ENCODE data around the gene KLHL13.
"Not testable (repeated sequence)": the region's sequence is repeated elsewhere in the genome, so short reads cannot be mapped to it uniquely, and the experiment has no call there.

KLHL13 gene

DNA sequence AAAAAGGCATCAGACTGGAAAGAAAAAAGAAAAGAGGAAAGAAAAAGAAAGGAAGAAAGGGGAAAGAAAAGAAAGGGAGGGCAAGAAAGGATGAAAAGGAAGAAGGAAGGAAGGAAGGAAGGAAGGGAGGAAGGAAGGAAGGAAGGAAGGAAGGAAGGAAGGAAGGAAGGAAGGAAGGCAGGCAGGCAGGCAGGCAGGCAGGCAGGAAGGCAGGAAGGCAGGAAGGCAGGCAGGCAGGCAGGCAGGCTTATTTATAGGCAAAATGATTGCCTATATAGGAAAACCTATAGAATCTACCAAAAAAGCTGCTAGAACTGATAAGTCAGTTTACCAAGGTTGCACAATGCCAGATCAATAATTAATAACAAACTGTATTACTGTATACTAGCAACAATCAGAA, 186.5 kb downstream of the KLHL13 start:
- not testable (repeated sequence) for DNase-seq (ENCODE audit: low read depth)

DNA sequence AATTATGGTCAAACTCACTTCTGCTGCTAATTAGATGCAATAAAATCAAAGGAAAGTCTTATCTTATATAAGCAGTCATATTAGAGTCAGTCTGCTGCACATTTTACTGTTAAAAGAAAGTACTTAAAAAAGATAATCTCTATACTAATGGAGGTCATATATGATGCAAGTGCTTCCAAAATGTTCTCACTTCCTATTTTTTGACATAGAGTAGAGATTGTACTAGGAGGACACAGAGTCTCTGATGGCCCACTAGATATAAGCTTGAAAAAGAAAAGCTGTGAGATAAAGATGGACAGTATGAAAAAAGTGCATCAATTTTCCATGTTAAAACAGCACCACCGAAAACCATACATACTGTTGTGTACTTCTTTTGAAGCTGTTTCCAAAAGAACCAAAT, 196.9 kb downstream of the KLHL13 start:
- DNase-seq (ENCODE audit: low read depth): no peak

More for the DNA sequence above, 186.5 kb downstream of the KLHL13 start:
- H3K4me3 ChIP-seq (ENCODE audit: low read depth, low read length): not testable (repeated sequence)

DNA sequence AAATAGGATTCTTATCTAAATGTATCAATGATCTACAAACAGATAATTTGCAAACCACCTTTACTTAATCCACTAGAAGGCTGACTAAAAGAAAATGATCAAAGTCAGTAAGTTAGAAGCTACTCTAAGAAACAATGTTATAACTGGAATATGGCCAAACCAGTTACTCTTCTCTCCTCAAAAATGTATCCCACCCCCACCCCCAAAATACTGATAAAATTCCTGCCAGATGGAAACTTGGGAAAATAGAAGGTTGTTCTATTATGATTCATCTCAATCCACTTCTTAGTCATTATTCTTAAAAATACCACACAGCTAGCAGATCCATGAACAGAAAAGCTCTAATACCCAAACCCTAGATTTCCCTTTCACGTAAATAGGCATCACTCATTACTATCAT, 206.4 kb downstream of the KLHL13 start:
- no peak overlapping the region for H3K4me3 ChIP-seq (ENCODE audit: low read depth, low read length)

More for the DNA sequence above, 196.9 kb downstream of the KLHL13 start:
- H3K4me3 ChIP-seq (ENCODE audit: low read depth, low read length): no peak overlapping the region

DNA sequence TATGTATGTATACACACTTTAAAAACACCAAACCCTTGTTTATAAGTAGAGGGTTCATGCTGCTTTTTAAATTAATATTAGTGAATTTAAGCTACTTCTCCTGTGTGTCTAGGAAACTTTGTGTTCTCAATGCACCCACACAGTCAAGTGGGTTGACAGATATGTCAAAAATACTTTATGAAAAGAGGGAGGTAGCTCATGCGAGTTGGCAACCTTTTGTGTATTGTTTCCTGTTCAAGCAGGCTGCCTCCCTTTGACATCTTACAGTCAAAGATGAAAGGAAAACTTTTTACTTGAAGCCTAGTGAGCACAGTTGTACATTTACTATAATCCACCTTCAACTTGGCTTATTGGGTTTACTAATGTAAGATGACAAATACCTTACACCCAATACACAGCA, 218.4 kb downstream of the KLHL13 start:
- H3K4me3 ChIP-seq (ENCODE audit: low read depth, low read length): no peak overlapping the region

More for the DNA sequence above, 206.4 kb downstream of the KLHL13 start:
- no peak for DNase-seq (ENCODE audit: low read depth)

DNA sequence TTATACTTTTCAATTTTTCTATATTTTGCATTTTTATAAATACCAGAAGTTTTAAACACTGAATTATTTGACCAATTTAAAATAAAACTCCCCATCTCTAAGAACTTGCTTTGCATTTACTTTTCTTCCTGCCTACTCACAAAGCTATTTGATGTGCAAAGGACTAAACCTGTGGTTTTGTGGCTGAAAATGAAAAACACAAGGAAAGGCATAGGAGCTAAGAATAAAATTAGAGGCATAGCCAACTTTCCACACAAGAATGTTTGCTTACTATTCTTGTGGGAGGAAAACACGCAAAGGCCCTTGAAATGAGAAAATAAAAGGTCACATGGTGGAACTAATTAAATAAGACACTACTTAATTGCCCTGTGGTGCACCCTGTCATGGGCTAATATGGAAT, 221.2 kb downstream of the KLHL13 start:
- no peak overlapping the region for H3K4me3 ChIP-seq (ENCODE audit: low read depth, low read length)
- no peak for DNase-seq (ENCODE audit: low read depth)

More for the DNA sequence above, 218.4 kb downstream of the KLHL13 start:
- no peak for DNase-seq (ENCODE audit: low read depth)

DNA sequence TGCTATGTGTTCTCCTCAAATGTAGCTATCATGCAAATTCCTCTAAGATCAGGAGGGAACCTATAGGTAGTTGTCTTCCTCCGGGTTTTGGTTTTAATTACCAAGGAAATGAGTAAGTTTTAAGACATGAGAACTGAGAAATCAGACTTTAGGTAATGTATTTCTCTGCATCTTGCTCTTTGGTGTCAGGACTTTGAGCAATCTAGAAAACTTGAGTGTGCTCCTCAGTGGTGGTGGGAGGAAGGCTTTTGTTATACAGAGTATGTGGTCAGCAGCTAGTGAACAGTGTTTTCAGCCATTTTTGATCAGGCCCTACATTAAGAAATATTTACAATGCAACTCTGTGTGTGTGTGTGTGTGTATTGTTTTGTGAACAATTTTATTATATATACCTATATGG, 224.1 kb downstream of the KLHL13 start:
- DNase-seq (ENCODE audit: low read depth): no peak
- H3K4me3 ChIP-seq (ENCODE audit: low read depth, low read length): no peak overlapping the region

DNA sequence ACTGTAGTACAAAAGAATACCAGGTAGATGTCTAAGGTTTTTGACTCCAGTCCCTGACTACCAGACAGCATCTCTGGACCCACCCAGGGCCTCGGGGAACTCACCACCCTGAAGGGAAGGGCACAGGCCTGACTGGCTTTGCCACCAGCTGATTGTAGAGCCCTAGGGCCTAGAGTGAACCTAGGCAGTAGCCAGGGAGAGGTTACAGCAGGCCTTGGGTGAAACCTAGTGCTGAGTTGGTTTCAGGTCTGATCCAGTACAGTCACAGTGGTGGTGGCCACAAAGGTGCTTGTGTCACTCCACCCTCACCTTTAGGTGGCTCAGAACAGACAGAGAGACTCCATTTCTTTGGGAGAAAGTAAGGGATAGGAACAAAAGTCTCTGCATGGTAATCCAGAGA, 244.8 kb downstream of the KLHL13 start:
- no peak for DNase-seq (ENCODE audit: low read depth)
- no peak overlapping the region for H3K4me3 ChIP-seq (ENCODE audit: low read depth, low read length)

DNA sequence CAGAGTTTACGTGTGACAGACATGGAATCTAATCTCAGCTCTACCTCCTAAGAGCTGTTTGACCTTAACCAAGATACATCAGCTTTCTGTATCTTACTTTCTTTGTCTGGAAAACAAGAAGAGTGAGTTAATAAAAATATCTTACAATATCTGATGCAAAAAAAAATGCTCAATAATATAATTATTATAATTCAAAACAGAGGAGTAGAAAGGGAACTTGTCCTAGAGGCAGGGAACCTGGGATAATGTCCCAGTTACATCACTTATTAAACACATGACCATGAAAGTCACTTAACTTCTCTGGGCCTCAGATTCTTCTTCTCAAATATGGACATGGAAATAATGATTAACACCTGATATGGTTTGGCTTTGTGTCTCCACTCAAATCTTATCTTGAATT, 256.1 kb downstream of the KLHL13 start:
- H3K4me3 ChIP-seq (ENCODE audit: low read depth, low read length): no peak overlapping the region
- DNase-seq (ENCODE audit: low read depth): no peak

DNA sequence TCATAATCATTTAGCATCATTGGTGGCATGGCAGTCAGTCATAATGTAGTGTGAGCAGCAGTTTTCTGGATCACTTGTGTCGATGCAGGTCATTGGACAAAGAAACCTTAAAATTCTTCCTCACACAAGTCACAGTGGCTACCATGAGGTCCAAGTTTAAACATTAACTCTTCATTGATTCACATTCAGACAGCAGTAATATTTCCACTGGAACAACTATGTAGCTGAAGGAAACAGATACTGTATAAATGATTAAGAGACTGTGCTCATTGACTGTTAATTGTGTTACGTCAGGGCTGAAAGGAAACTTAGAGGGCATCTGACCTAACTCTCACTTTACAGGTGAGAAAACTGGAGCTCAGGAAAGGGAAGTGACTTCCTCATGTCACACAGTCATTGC, 261.8 kb downstream of the KLHL13 start:
- no peak overlapping the region for H3K4me3 ChIP-seq (ENCODE audit: low read depth, low read length)
- DNase-seq (ENCODE audit: low read depth): no peak

DNA sequence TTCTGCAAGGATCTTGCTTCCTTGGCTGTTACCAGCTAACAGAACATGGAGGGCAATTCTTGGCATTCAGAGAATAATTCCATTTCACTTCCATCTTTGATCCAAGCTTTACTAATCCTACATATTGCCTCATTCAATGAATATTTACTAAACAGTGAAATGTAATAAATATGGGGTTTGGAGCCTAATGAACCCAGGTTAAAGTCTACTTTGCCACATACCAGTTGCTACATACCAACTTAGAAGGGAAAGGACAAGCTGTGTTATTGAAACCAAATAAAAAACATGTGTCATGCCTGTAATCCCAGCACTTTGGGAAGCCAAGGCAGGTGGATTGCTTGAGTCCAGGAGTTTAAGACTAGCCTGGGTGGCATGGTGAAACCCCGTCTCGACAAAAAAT, 265.6 kb downstream of the KLHL13 start:
- no peak overlapping the region for H3K4me3 ChIP-seq (ENCODE audit: low read depth, low read length)
- no peak for DNase-seq (ENCODE audit: low read depth)
